Ishikawa (cell line): ENCODE results near the gene ESPN.

Experiments used
- CEBPB ChIP-seq: IDR thresholded peaks from 2 replicates; pipeline ENCODE4 v1.6.1; 2012
- CREB1 ChIP-seq: IDR thresholded peaks from 2 replicates; pipeline ENCODE4 v1.6.1; 2012; ENCODE audit warnings: low read depth
- EGR1 ChIP-seq: IDR thresholded peaks from 2 replicates; pipeline ENCODE4 v1.6.1; 2012
- EP300 ChIP-seq: IDR thresholded peaks from 2 replicates; pipeline ENCODE4 v1.6.1; 2012; ENCODE audit warnings: borderline replicate concordance
- FOXM1 ChIP-seq: IDR thresholded peaks from 2 replicates; pipeline ENCODE4 v1.6.1; 2012; ENCODE audit warnings: low read depth, borderline replicate concordance
- MAX ChIP-seq: IDR thresholded peaks from 2 replicates; pipeline ENCODE4 v1.6.1; 2012
- NFIC ChIP-seq: IDR thresholded peaks from 2 replicates; pipeline ENCODE4 v1.6.1; 2012
- RAD21 ChIP-seq: IDR thresholded peaks from 2 replicates; pipeline ENCODE4 v1.6.1; 2012; ENCODE audit warnings: low read depth
- REST ChIP-seq: IDR thresholded peaks from 2 replicates; pipeline ENCODE4 v1.6.1; 2012; ENCODE audit warnings: low read depth, mild to moderate bottlenecking
- TAF1 ChIP-seq: IDR thresholded peaks from 2 replicates; pipeline ENCODE4 v1.6.1; 2012; ENCODE audit warnings: low read depth, mild to moderate bottlenecking
- TCF12 ChIP-seq: IDR thresholded peaks from 2 replicates; pipeline ENCODE4 v1.6.1; 2012; ENCODE audit warnings: low read depth
- TEAD4 ChIP-seq: IDR thresholded peaks from 2 replicates; pipeline ENCODE4 v1.6.1; 2012
- USF1 ChIP-seq: IDR thresholded peaks from 2 replicates; pipeline ENCODE4 v1.6.1; 2012
- YY1 ChIP-seq: IDR thresholded peaks from 2 replicates; pipeline ENCODE4 v1.6.1; 2012; ENCODE audit warnings: low read depth
- ZBTB7A ChIP-seq: IDR thresholded peaks from 2 replicates; pipeline ENCODE4 v1.6.1; 2012; ENCODE audit warnings: low read depth

The ESPN gene

GRCh38 chr1:6409733-6410132 lies 14.8 kb upstream of the ESPN start:
- TF ChIP-seq CREB1 (no peak), FOXM1 (no peak), MAX (no peak), TAF1 (no peak), CEBPB (no peak), NFIC (no peak), ZBTB7A (no peak), USF1 (no peak)

GRCh38 chr1:6410248-6410893 lies 14.2 kb upstream of the ESPN start:
- TF ChIP-seq TEAD4 (no peak), FOXM1 (no peak), ZBTB7A (no peak), RAD21 (no peak), CREB1 (no peak), REST (no peak), TCF12 (no peak), NFIC (no peak), TAF1 (no peak), EGR1 (no peak)

- TF ChIP-seq NFIC (no peak), EGR1 (no peak), USF1 (no peak), CEBPB (no peak), TEAD4 (no peak), TCF12 (no peak), EP300 (no peak), YY1 (no peak), ZBTB7A (no peak), RAD21 (no peak), FOXM1 (no peak)
Measured at GRCh38 chr1:6412896-6413295, 11.7 kb upstream of the ESPN start.

GRCh38 chr1:6414443-6414844 lies 10.1 kb upstream of the ESPN start:
- no peak for TF ChIP-seq EGR1
- TF ChIP-seq NFIC, result no peak
- peak; percentile 89 for TF ChIP-seq MAX
- TF ChIP-seq CREB1, result no peak
- TF ChIP-seq USF1, result peak; percentile 70
- no peak for TF ChIP-seq TAF1
- no peak for TF ChIP-seq CEBPB
- no peak for TF ChIP-seq FOXM1
- peak; percentile 37; the same call in 1 of the 2 replicates for TF ChIP-seq RAD21
- TF ChIP-seq ZBTB7A, result no peak
- TF ChIP-seq EP300, result no peak; the same call in 1 of the 2 replicates
- TF ChIP-seq YY1, result no peak
- TF ChIP-seq REST, result no peak
- no peak for TF ChIP-seq TEAD4
- peak; percentile 21; the same call in 1 of the 2 replicates for TF ChIP-seq TCF12

- TF ChIP-seq CREB1 (no peak), EGR1 (no peak), RAD21 (no peak), YY1 (no peak), EP300 (no peak), REST (no peak), ZBTB7A (no peak)
Measured at GRCh38 chr1:6414881-6415626, 9.5 kb upstream of the ESPN start.
